Karpas-422 (cell line): ENCODE data around the gene ZDHHC3. TPM values are rescaled to one million over a fixed set of nuclear protein-coding genes. Genes with fewer than 3 reads are reported as not detected.

ENCODE experiments used
- DNase-seq: peaks from one replicate; pipeline ENCODE4 v3.0.0-alpha.2; 2015
- H2AFZ ChIP-seq: fragments of 200-600 bp; sonication (generic); 2 replicates; pipeline ENCODE4 v1.6.1; 2014; ENCODE audit warnings: antibody characterized with exemption, low read length, mixed read lengths
- H3K27ac ChIP-seq: fragments of 200-600 bp; sonication (generic); 2 replicates; pipeline ENCODE4 v1.5.1; 2014; ENCODE audit warnings: mild to moderate bottlenecking, low read length, moderate library complexity
- H3K27me3 ChIP-seq: fragments of 200-600 bp; sonication (generic); 2 replicates; pipeline ENCODE4 v1.6.1; 2014; ENCODE audit warnings: low read length, mixed read lengths
- H3K36me3 ChIP-seq: fragments of 200-600 bp; sonication (generic); 2 replicates; pipeline ENCODE4 v1.6.1; 2014; ENCODE audit warnings: low read length, mixed read lengths; ENCODE audit not compliant: insufficient read depth
- H3K4me1 ChIP-seq: fragments of 200-600 bp; sonication (generic); 2 replicates; pipeline ENCODE4 v1.6.1; 2014; ENCODE audit warnings: mild to moderate bottlenecking, low read length, mixed read lengths
- H3K4me2 ChIP-seq: fragments of 200-600 bp; sonication (generic); 2 replicates; pipeline ENCODE4 v1.6.1; 2014; ENCODE audit warnings: low read length, low read depth, mild to moderate bottlenecking; ENCODE audit not compliant: poor library complexity, severe bottlenecking
- H3K4me3 ChIP-seq: fragments of 200-600 bp; sonication (generic); 2 replicates; pipeline ENCODE4 v1.5.1; 2014; ENCODE audit warnings: mild to moderate bottlenecking, antibody characterized with exemption, low read length, mixed read lengths
- H3K79me2 ChIP-seq: fragments of 200-600 bp; sonication (generic); 2 replicates; pipeline ENCODE4 v1.6.1; 2014; ENCODE audit warnings: mild to moderate bottlenecking, low read length, mixed read lengths
- H3K9ac ChIP-seq: fragments of 200-600 bp; sonication (generic); 2 replicates; pipeline ENCODE4 v1.6.0; 2014; ENCODE audit warnings: low read length
- H3K9me2 ChIP-seq: fragments of 200-600 bp; sonication (generic), shearing (Covaris generic); replicated peaks from 2 replicates; pipeline ENCODE4 v1.6.0; 2014; ENCODE audit warnings: mild to moderate bottlenecking, low read length, moderate library complexity; ENCODE audit not compliant: insufficient read depth
- H3K9me3 ChIP-seq: fragments of 300-700, 200-600 bp; sonication (generic); 2 replicates; pipeline ENCODE4 v1.6.1; 2014; ENCODE audit warnings: low read length, mixed read lengths
- H4K20me1 ChIP-seq: fragments of 200-600 bp; sonication (generic); 2 replicates; pipeline ENCODE4 v1.6.1; 2014; ENCODE audit warnings: mild to moderate bottlenecking, antibody characterized with exemption, low read length, low read depth; ENCODE audit not compliant: insufficient read depth
- total RNA-seq: library from RNA; depleted of rRNA; stranded (reverse); fragments of >200 nt; shearing (Covaris generic); gene quantifications from 2 replicates; pipeline ENCODE4 v1.2.3, GENCODE V29; 2014; ENCODE audit warnings: low replicate concordance

Gene ZDHHC3
- total RNA-seq, 1 experiment from 2014 or later: 70.9 TPM

DNA sequence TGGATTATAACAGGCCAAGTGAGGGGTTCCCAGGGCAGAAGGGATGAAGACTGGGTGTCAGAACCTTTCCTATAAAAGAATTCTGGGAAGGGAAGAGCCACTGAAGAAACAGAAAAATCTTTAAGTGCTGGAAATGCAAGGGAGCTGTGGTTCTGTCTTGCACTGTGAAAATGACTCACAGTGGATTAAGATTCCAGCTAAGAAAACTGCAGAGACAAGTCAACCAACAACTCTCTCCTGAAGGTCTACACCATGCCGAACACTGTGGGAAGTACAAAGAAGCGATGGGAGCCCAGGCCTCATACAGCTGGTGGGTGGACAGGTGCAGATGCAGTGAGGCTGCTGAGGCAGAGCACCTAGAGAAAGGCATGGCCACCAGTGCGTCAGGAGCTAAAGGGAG lies 27.7 kb downstream of the ZDHHC3 start:
- peaks cover 18% of the 10 kb centered on the region; the same call in 1 of the 2 replicates for H3K36me3 ChIP-seq
- H3K4me2 ChIP-seq: no peak overlapping the region
- no peaks in the 10 kb centered on the region for H3K9me2 ChIP-seq
- no peak overlapping the region for H2AFZ ChIP-seq
- H3K27ac ChIP-seq: no peak overlapping the region
- no peak for DNase-seq
- H3K27me3 ChIP-seq: no peaks in the 10 kb centered on the region
- H4K20me1 ChIP-seq: no peaks in the 10 kb centered on the region
- no peak overlapping the region for H3K9ac ChIP-seq
- no peaks in the 10 kb centered on the region for H3K9me3 ChIP-seq
- H3K79me2 ChIP-seq: peaks cover 89% of the 10 kb centered on the region
- H3K4me1 ChIP-seq: peaks cover 38% of the 10 kb centered on the region
- H3K4me3 ChIP-seq: no peak overlapping the region

DNA sequence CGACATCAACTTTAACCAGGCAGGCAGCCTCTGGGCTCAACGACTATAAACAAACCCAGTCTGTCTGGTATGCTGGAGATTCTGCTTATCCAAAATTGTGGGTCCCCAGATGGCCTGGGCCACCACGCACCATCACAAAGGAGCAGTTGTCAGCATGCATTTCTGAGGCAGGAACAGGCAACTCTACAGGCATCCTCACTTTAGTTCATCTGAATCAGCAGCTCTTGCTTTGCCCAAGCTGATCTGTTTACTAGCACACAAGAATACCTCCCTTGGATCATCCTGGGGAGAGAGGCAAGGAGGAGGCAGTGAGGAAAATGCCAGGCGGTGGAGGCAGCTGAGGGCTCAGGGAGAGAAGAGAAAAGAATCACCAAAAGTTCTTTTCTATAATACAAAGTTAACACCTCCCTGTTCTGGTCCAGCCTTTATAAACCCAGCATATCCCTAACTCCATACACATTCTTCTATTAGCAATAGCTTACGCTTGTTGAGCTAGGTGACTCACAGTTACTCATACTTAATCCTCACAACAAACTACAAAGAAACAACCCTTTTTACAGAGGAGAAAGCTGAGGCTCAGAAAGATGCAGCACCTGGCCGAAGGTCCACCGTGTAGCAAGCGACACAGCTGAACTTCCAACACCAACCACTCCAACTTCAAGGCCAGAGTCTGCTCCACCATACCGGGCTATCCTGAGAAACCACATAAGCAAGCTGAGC lies 33.6 kb downstream of the ZDHHC3 start:
- H3K9ac ChIP-seq: no peak overlapping the region
- H3K36me3 ChIP-seq: peaks cover 37% of the 10 kb centered on the region; the same call in 1 of the 2 replicates
- H3K79me2 ChIP-seq: peaks cover 79% of the 10 kb centered on the region
- no peak overlapping the region for H3K4me3 ChIP-seq
- H3K4me1 ChIP-seq: no peaks in the 10 kb centered on the region
- no peaks in the 10 kb centered on the region for H4K20me1 ChIP-seq
- no peak overlapping the region for H2AFZ ChIP-seq
- H3K4me2 ChIP-seq: no peak overlapping the region
- no peaks in the 10 kb centered on the region for H3K27me3 ChIP-seq
- DNase-seq: no peak
- H3K9me3 ChIP-seq: no peaks in the 10 kb centered on the region
- no peaks in the 10 kb centered on the region for H3K9me2 ChIP-seq
- H3K27ac ChIP-seq: no peak overlapping the region

DNA sequence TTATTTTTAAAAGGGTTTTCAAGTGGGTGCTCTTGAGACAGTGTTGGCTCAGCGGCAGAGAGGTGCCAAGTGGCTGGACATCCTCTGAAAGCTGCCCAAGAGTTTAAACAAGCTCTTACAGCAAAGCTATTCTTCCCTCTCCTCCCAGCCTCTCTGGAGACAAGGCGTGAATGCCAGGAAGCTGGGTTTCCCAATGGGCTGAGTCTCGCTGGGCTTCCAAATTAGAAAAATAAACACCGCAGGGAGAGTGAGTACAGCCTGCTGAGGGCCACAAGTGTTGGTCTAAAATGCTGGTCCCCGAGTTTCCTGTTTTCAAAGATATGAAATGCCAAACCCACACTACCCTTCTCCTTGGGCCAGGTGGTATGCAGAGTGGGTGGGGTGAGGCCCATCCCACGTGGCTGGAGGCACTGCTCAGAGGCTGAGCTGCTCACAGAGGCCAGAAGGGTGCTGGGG lies 36.4 kb downstream of the ZDHHC3 start:
- peaks cover 30% of the 10 kb centered on the region; the same call in 1 of the 2 replicates for H3K36me3 ChIP-seq
- no peak overlapping the region for H2AFZ ChIP-seq
- H3K4me3 ChIP-seq: no peak overlapping the region
- H3K9me2 ChIP-seq: no peaks in the 10 kb centered on the region
- no peaks in the 10 kb centered on the region for H3K4me1 ChIP-seq
- DNase-seq: no peak
- H3K27ac ChIP-seq: no peak overlapping the region
- H3K9ac ChIP-seq: no peak overlapping the region
- peaks cover 73% of the 10 kb centered on the region for H3K79me2 ChIP-seq
- no peaks in the 10 kb centered on the region for H3K27me3 ChIP-seq
- H3K9me3 ChIP-seq: no peaks in the 10 kb centered on the region
- no peak overlapping the region for H3K4me2 ChIP-seq
- no peaks in the 10 kb centered on the region for H4K20me1 ChIP-seq

DNA sequence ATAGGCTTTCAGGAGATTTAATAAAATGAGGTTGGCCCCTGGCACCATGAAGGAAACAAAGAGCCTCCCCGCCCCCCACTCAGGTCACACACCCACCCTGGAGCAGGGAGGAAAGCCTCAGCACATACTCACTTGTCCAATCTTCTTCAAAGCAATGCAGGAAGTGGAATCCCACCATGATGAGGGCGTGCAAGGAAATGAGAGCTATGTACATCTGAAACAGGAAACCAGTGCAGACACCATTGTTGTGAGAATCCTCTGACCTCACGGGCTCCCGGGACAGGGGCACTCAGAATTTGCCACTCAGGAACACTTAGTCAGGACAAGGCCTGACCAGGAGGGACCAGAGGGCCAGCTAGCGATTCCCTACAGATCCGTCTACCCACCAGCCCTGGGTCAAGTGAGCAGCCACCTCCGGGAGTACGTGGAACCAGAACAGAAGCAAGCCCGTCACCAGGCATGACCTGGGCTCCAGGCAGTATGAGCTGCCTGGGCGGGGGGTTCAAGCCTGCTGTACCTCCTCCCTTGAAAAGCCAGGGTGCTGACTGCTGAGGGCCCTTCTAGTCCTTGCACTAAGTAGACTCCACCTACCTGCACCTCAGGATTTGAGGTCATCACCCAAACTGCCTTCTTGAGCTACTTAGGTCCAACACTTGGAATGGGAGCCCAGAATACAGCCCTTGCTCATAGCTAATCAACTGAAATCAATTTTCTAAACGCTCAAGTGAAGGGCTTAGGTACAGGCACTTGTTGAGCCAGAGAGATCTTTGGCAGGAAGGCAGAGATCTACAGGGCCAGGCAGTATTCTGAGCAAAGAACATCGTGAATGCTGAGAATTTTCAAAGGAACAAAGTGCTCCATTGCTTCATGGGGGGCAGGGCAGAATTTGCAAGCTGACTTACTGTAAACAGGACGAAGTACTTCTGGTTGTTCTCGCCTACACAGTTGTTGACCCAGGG lies 42.7 kb downstream of the ZDHHC3 start:
- Histone ChIP-seq H3K4me3 (no peak overlapping the region), H3K27ac (no peak overlapping the region), H3K9ac (no peak overlapping the region), H3K36me3 (peaks cover 52% of the 10 kb centered on the region; the same call in 1 of the 2 replicates), H3K4me2 (no peak overlapping the region), H2AFZ (no peak overlapping the region), H3K9me3 (no peaks in the 10 kb centered on the region), H3K9me2 (no peaks in the 10 kb centered on the region), H3K27me3 (no peaks in the 10 kb centered on the region), H4K20me1 (no peaks in the 10 kb centered on the region), H3K4me1 (no peaks in the 10 kb centered on the region), H3K79me2 (peaks cover 29% of the 10 kb centered on the region)
- no peak for DNase-seq

DNA sequence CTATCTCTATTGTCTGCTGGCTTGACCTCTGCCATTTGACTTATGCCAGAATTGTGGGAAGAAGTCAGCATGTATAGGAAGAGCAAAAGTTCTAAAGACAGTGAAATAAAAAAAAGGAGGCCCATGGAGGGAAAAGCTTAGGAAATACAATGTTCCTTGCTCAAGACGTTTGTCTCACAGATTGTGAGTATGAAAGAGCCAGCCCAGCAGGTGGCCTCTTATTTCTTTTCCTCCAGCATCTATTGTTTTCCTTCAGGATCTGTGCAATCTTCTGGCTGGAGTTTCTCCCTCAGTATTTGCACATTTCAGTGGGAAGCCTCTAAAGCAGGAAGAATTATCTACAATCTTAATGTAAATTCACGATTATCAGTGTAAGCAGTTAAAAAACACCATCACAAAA lies 43.7 kb downstream of the ZDHHC3 start:
- no peak for DNase-seq
- H4K20me1 ChIP-seq: no peaks in the 10 kb centered on the region
- peaks cover 49% of the 10 kb centered on the region; the same call in 1 of the 2 replicates for H3K36me3 ChIP-seq
- H3K9me3 ChIP-seq: no peaks in the 10 kb centered on the region
- H3K79me2 ChIP-seq: peaks cover 26% of the 10 kb centered on the region
- no peak overlapping the region for H3K27ac ChIP-seq
- no peaks in the 10 kb centered on the region for H3K27me3 ChIP-seq
- no peak overlapping the region for H2AFZ ChIP-seq
- H3K9me2 ChIP-seq: no peaks in the 10 kb centered on the region
- H3K4me1 ChIP-seq: no peaks in the 10 kb centered on the region
- H3K4me2 ChIP-seq: no peak overlapping the region
- no peak overlapping the region for H3K4me3 ChIP-seq
- no peak overlapping the region for H3K9ac ChIP-seq

DNA sequence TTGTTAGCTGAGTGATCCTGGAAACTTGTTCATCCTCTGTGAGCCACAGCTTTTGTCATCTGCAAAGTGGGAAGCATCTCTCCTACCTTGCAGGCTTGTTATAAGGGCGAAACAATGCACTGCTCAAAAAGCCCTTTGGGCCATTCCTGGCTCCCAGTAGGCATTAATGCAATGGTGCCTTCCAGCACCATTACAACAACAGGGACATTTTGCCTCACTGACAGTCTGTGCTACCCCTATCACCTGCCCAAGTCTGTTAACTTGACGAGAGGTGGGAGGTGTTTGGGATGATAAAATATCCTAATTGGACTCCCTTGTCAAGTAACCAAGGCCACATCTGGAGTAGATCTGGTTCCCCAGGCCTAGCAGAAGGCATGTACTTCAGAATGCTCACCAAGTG lies 44.2 kb downstream of the ZDHHC3 start:
- Histone ChIP-seq H3K9ac (no peak overlapping the region), H3K4me2 (no peak overlapping the region), H3K27ac (no peak overlapping the region), H3K4me3 (no peak overlapping the region), H3K79me2 (peaks cover 25% of the 10 kb centered on the region), H3K9me2 (no peaks in the 10 kb centered on the region), H2AFZ (no peak overlapping the region), H3K9me3 (no peaks in the 10 kb centered on the region), H3K4me1 (no peaks in the 10 kb centered on the region), H3K27me3 (no peaks in the 10 kb centered on the region), H3K36me3 (peaks cover 49% of the 10 kb centered on the region; the same call in 1 of the 2 replicates), H4K20me1 (no peaks in the 10 kb centered on the region)
- DNase-seq: no peak

DNA sequence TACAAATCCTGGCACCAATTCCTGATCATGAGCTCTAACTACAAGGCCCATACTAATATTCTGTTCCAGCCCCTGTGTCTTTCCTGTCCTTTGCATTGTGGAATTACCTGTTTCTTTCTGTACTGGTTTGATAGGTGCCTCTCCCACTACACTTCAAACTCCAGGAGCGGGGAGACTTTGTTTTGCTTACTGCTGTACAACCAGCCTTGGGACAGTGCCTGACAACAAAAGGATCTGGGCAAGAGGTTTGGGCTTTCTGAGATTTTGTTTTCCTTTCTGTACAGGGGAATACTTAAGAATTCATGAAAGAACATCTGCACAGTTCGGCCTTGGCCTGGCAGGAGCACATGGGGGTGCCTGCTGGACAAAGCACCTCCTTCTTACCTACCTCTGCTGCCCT lies 45.1 kb downstream of the ZDHHC3 start:
- Histone ChIP-seq H4K20me1 (no peaks in the 10 kb centered on the region), H3K79me2 (peaks cover 16% of the 10 kb centered on the region), H3K36me3 (peaks cover 51% of the 10 kb centered on the region; the same call in 1 of the 2 replicates), H3K9me2 (no peaks in the 10 kb centered on the region), H3K9ac (no peak overlapping the region), H2AFZ (no peak overlapping the region), H3K27ac (no peak overlapping the region), H3K4me2 (no peak overlapping the region), H3K27me3 (no peaks in the 10 kb centered on the region), H3K9me3 (no peaks in the 10 kb centered on the region), H3K4me3 (no peak overlapping the region), H3K4me1 (no peaks in the 10 kb centered on the region)
- no peak for DNase-seq

DNA sequence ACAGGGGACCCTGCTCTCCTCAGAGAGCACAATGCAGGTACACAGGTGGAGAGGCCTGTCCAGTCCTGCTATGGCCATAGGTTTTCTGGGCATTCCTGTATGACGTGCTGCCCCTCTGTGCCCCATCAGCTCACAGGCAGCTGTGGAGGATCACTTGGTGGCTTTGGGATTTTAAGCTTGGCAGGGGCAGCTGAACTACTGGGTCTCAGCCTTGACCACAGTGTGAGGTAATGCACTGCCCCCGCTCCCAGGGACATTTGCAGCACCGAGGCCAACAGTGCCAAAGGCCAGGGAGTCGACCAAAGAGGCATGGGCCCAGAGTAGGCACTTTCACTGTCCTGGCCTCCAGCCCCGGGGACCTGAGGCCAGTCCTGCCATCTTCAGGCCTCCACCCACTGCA lies 46.2 kb downstream of the ZDHHC3 start:
- H4K20me1 ChIP-seq: no peaks in the 10 kb centered on the region
- H2AFZ ChIP-seq: no peak overlapping the region
- no peaks in the 10 kb centered on the region for H3K4me1 ChIP-seq
- no peaks in the 10 kb centered on the region for H3K9me3 ChIP-seq
- H3K9me2 ChIP-seq: no peaks in the 10 kb centered on the region
- H3K4me2 ChIP-seq: no peak overlapping the region
- H3K79me2 ChIP-seq: peaks cover 5% of the 10 kb centered on the region; the same call in 1 of the 2 replicates
- no peak for DNase-seq
- H3K36me3 ChIP-seq: peaks cover 56% of the 10 kb centered on the region; the same call in 1 of the 2 replicates
- H3K9ac ChIP-seq: no peak overlapping the region
- no peak overlapping the region for H3K27ac ChIP-seq
- H3K27me3 ChIP-seq: no peaks in the 10 kb centered on the region
- H3K4me3 ChIP-seq: no peak overlapping the region
